T-helper 1 cell treated with Interleukin-12 subunit alpha and Interleukin-12 subunit beta and Interleukin-4 antibody, amounts not matched to agents 30 μg/mL and 1 μg/mL, for 36 hours (primary cell): ENCODE measurements around the gene ALDOC.

ENCODE experiments used
- H3K27ac Mint-ChIP-seq: one replicate; pipeline ENCODE4 v1.8.0; 2021; ENCODE audit warnings: mild to moderate bottlenecking, mixed read lengths
- H3K27me3 Mint-ChIP-seq: one replicate; pipeline ENCODE4 v1.8.0; 2021; ENCODE audit warnings: low read depth, mixed read lengths
- H3K36me3 Mint-ChIP-seq: one replicate; pipeline ENCODE4 v1.8.0; 2021; ENCODE audit warnings: low read depth, mixed read lengths
- H3K4me1 Mint-ChIP-seq: one replicate; pipeline ENCODE4 v1.8.0; 2021; ENCODE audit warnings: low read depth, mixed read lengths
- H3K4me3 Mint-ChIP-seq: one replicate; pipeline ENCODE4 v1.8.0; 2021; ENCODE audit warnings: mild to moderate bottlenecking, moderate library complexity, mixed read lengths
- H3K9me3 Mint-ChIP-seq: one replicate; pipeline ENCODE4 v1.8.0; 2021; ENCODE audit warnings: mixed read lengths

Gene ALDOC

GRCh38 chr17:28575126-28575795 lies 1.4 kb downstream of the ALDOC start:
- Mint-ChIP-seq H3K27ac (no peak overlapping the region), H3K9me3 (no peaks in the 10 kb centered on the region), H3K4me3 (peak overlapping the region; percentile 96), H3K4me1 (peaks cover 54% of the 10 kb centered on the region), H3K36me3 (peaks cover 38% of the 10 kb centered on the region), H3K27me3 (no peaks in the 10 kb centered on the region)

DNA sequence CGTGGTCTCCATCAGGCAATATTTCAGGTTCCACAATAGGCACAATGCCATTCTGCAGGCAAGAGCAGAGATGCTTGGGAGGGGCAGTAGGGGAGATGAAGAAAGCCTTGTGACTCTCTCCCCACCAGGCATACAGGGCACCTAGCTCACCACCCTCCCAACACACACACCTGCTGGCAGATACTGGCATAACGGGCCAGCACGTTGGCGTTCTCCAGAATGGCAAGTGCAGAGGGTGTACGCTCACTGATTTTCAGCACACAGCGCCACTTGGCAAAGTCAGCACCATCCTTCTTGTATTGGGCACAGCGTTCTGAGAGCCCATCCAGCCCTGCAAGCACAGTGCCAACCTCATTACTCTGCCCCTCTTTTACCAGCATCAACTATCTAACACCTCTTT lies 2.2 kb downstream of the ALDOC start:
- Mint-ChIP-seq H3K9me3 (no peaks in the 10 kb centered on the region), H3K27me3 (no peaks in the 10 kb centered on the region), H3K4me1 (peaks cover 54% of the 10 kb centered on the region), H3K27ac (peak overlapping the region; percentile 9), H3K36me3 (peaks cover 36% of the 10 kb centered on the region), H3K4me3 (peak overlapping the region; percentile 10)

DNA sequence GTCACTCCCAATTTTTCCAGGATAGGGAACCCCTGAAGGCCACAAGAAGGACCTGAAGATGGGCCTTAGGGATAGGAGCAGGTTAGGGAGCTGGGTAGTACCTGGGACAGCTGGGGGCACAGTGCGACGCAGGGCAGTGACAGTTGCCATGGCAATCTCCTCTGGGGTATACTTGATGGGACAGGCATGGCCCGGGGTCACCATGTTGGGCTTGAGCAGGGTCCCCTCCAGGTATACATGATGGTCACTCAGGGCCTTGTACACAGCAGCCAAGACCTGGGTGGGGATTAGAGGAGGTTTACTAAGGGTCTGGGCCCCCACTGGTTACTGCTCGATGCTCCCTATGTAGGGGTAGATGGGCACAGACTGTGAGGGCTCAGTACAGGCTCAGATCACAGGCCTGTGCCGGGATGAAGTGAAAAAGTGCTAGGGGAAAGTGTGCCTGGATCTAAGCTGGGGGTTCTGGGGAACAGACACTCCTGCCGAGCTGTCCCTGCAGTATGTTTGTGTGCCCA lies 2.7 kb downstream of the ALDOC start:
- Mint-ChIP-seq H3K4me3 (no peak overlapping the region), H3K4me1 (peaks cover 51% of the 10 kb centered on the region)

DNA sequence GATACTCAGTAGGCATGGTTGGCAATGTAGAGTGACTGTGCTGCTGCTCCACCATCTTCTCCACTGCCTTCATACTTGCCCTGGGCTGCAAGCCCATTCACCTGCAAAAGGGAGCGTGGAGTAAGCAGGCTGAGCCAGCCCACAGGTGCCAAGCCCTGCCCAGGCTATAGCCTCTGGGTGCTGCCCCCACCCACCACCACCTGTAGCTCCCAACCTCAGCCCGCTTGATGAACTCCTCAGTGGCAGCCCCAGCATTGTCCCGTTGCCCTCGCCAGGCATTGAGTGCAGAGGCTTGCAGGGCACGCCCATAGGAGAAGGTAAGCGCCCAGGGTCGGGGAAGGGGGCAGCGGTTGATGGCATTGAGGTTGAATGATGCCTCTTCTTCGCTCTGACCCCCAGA lies 3.2 kb downstream of the ALDOC start:
- no peak overlapping the region for H3K4me3 Mint-ChIP-seq
- H3K27ac Mint-ChIP-seq = no peak overlapping the region
- H3K4me1 Mint-ChIP-seq = peaks cover 49% of the 10 kb centered on the region
- H3K9me3 Mint-ChIP-seq = no peaks in the 10 kb centered on the region
- no peaks in the 10 kb centered on the region for H3K27me3 Mint-ChIP-seq
- peaks cover 30% of the 10 kb centered on the region for H3K36me3 Mint-ChIP-seq

More for the DNA sequence above, 2.7 kb downstream of the ALDOC start:
- Mint-ChIP-seq H3K27ac (peak overlapping the region; percentile 9), H3K36me3 (peaks cover 31% of the 10 kb centered on the region), H3K27me3 (no peaks in the 10 kb centered on the region), H3K9me3 (no peaks in the 10 kb centered on the region)

DNA sequence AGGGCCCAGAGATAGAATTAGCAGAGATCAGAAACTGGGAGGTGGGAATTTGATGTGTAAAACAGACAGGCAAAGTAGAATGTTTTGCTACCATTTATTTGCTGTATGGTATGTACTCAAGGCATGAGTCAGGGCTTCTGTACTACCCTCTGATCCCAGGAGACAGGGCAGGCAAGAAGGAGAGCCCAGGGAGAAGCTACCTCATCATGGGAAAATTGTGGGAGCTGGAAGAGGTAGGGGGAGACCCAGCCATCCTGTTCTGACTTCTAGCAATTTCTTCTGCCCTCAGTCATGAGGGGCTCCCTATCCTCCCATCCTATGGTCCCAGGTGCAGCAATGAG lies 3.7 kb downstream of the ALDOC start:
- Mint-ChIP-seq H3K36me3 (peaks cover 34% of the 10 kb centered on the region), H3K4me1 (peaks cover 51% of the 10 kb centered on the region)

GRCh38 chr17:28572259-28573039 lies 4.2 kb downstream of the ALDOC start:
- Mint-ChIP-seq H3K36me3 (peaks cover 38% of the 10 kb centered on the region), H3K4me1 (peaks cover 56% of the 10 kb centered on the region), H3K27ac (peak overlapping the region; percentile 86)

More for the DNA sequence above, 3.7 kb downstream of the ALDOC start:
- H3K27ac Mint-ChIP-seq = peak overlapping the region; percentile 58
- H3K27me3 Mint-ChIP-seq = no peaks in the 10 kb centered on the region
- H3K4me3 Mint-ChIP-seq = no peak overlapping the region
- H3K9me3 Mint-ChIP-seq = no peaks in the 10 kb centered on the region

GRCh38 chr17:28571361-28572122 lies 5.2 kb downstream of the ALDOC start, which contains the start of gene PIGS:
PIGS (minus strand) TSS chr17:28571524; CDS start chr17:28571496, 28 bp downstream.
- peaks cover 55% of the 10 kb centered on the region for H3K4me1 Mint-ChIP-seq
- H3K36me3 Mint-ChIP-seq = peaks cover 37% of the 10 kb centered on the region
- no peaks in the 10 kb centered on the region for H3K9me3 Mint-ChIP-seq
- H3K27ac Mint-ChIP-seq = peak within 1 kb of the TSS; percentile 92
- no peaks in the 10 kb centered on the region for H3K27me3 Mint-ChIP-seq
- H3K4me3 Mint-ChIP-seq = peak within 1 kb of the TSS; percentile 94

More at GRCh38 chr17:28572259-28573039, 4.2 kb downstream of the ALDOC start:
- Mint-ChIP-seq H3K27me3 (no peaks in the 10 kb centered on the region), H3K9me3 (no peaks in the 10 kb centered on the region), H3K4me3 (peak overlapping the region; percentile 94)

DNA sequence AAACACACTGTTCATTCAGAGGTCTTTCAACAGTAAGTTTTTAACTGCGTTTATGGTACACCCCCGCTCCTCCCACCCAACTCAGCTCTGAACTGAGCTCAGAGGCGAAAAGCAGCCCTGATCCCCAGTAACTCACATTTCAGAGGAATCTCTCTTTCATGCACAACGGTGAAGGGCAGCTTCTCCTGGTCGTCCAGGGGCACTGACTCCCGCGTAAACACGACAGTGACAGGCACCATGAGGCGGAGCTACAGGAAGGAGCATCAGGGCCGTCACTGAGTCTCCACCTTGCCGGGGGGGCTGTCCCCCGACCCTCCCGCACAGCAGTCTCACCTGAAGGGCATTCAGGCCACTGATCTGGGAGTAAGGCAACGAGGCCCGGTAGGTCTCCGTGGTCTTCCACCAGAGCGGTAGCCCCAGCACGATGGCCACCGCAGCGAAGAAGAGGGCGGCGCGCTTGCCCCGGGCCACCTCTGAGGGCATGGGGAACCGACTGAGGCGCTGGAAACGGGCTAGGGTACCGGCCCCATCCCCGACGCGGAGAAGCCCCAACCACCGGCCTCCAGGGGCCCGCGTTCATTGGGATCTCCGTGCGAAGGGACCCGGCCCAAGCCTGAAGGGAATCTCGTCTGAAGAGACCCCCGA lies 5.9 kb downstream of the ALDOC start:
- H3K4me1 Mint-ChIP-seq = peaks cover 48% of the 10 kb centered on the region
- H3K36me3 Mint-ChIP-seq = peaks cover 32% of the 10 kb centered on the region
- peak overlapping the region; percentile 94 for H3K4me3 Mint-ChIP-seq
- H3K27me3 Mint-ChIP-seq = no peaks in the 10 kb centered on the region
- peak overlapping the region; percentile 92 for H3K27ac Mint-ChIP-seq
- H3K9me3 Mint-ChIP-seq = no peaks in the 10 kb centered on the region

DNA sequence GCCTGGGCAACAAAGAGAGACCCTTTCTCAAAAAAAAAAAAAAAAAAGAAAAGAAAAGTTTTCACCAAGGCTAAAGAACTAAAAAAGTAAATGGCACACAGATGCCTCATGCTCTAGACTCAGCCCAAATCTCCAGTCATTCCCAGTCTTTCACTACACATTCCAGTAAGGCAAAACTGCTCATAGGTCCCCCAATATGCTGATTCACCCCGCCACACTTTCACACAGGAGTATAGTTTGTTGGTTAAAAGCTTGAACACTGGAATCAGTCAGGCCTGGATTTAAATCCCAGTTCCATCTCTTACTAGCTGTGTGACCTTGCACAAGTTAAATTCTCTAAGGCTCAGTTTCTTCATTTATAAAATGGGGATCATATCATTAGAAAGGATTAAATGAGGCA lies 7.2 kb downstream of the ALDOC start:
- Mint-ChIP-seq H3K36me3 (peaks cover 30% of the 10 kb centered on the region), H3K9me3 (no peaks in the 10 kb centered on the region), H3K4me3 (no peak overlapping the region), H3K4me1 (peaks cover 47% of the 10 kb centered on the region), H3K27me3 (no peaks in the 10 kb centered on the region), H3K27ac (no peak overlapping the region)

GRCh38 chr17:28567604-28568003 lies 9.1 kb downstream of the ALDOC start:
- no peaks in the 10 kb centered on the region for H3K27me3 Mint-ChIP-seq
- no peaks in the 10 kb centered on the region for H3K9me3 Mint-ChIP-seq
- peak overlapping the region; percentile 6 for H3K4me3 Mint-ChIP-seq
- peaks cover 36% of the 10 kb centered on the region for H3K4me1 Mint-ChIP-seq
- H3K27ac Mint-ChIP-seq = peak overlapping the region; percentile 37
- peaks cover 19% of the 10 kb centered on the region for H3K36me3 Mint-ChIP-seq

- peaks cover 16% of the 10 kb centered on the region for H3K4me1 Mint-ChIP-seq
- H3K27me3 Mint-ChIP-seq = no peaks in the 10 kb centered on the region
- no peak overlapping the region for H3K27ac Mint-ChIP-seq
- H3K36me3 Mint-ChIP-seq = peaks cover 30% of the 10 kb centered on the region
- no peak overlapping the region for H3K4me3 Mint-ChIP-seq
- H3K9me3 Mint-ChIP-seq = no peaks in the 10 kb centered on the region
Observed at GRCh38 chr17:28563475-28563874, 13.2 kb downstream of the ALDOC start.

DNA sequence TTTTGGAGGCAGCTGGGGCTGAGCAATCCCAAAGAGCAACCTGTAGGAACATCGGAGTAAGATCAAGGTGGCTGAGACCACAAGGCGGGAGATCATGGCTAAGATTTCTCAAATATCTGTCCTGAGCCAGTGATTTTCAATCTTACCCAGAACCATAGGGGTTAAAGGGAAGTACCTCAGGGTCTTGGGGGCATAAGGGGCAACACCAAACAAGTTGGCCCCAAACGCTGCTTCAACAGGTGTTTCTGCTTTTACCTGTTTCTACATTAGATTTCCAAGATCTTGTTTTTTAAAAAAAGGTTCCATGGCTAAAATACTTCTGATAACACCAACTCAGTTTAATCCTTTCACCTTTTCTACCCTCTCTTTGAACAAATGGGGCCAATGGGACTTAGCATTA lies 21.7 kb downstream of the ALDOC start:
- no peak overlapping the region for H3K27ac Mint-ChIP-seq
- H3K36me3 Mint-ChIP-seq = peaks cover 46% of the 10 kb centered on the region
- H3K4me3 Mint-ChIP-seq = no peak overlapping the region
- H3K27me3 Mint-ChIP-seq = no peaks in the 10 kb centered on the region
- peaks cover 26% of the 10 kb centered on the region for H3K4me1 Mint-ChIP-seq
- no peaks in the 10 kb centered on the region for H3K9me3 Mint-ChIP-seq

DNA sequence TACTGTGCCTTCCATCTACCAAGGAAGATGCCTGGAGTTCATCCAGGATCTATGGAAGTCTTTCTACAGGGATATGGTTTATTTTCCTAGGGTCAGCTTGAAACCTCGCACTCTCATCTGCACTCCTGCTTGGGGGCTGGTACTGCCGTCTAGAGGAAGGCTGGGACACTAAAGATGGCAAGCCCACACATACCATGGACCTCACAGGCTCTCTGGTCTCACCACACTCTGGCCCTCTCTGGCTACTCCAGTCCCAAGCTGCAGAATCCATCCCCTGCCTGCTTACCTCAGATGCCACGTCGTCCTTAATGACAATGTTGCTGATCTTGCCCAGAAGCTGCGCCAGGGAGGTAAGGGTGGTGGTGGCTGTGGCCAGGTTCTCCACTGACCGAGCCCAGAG lies 22.1 kb downstream of the ALDOC start:
- Mint-ChIP-seq H3K4me1 (peaks cover 30% of the 10 kb centered on the region), H3K27me3 (no peaks in the 10 kb centered on the region), H3K4me3 (no peak overlapping the region), H3K36me3 (peaks cover 43% of the 10 kb centered on the region), H3K27ac (no peak overlapping the region), H3K9me3 (no peaks in the 10 kb centered on the region)

DNA sequence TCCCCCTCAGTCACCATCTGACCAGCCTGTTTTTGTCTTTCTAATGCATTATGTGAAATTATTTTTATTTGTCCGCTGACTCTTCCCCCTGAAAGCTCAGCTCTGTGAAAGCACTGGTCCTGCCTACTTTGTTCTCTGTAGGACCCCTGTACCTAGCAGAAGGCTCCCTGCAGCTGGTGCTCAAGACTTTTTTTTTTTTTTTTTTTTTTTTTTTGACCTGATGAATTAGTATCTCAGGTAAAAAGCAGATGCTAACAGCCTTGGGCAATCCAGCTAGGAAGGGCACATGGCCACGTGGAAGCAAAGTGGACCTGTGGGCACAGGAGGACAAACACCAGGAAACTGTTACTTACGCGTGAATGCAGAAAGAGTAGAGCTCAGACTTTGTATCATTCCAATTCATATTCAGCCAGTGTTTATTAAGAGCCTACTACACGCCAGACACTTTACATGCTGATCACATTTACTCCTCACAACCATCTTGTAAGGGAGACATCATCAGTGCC lies 23.6 kb downstream of the ALDOC start:
- Mint-ChIP-seq H3K4me3 (peak overlapping the region; percentile 80), H3K4me1 (peaks cover 45% of the 10 kb centered on the region), H3K27me3 (no peaks in the 10 kb centered on the region), H3K9me3 (no peaks in the 10 kb centered on the region), H3K27ac (peak overlapping the region; percentile 78), H3K36me3 (peaks cover 44% of the 10 kb centered on the region)
